Loucy (cell line): ENCODE measurements around the gene KCTD12.

Experiments
- H2AFZ ChIP-seq: fragments of 200-600 bp; sonication (generic); 2 replicates; pipeline ENCODE4 v1.6.0; 2016; ENCODE audit warnings: antibody characterized with exemption, mild to moderate bottlenecking, low read length, moderate library complexity
- H3F3A ChIP-seq: fragments of 200-600 bp; 2 replicates; pipeline ENCODE4 v1.6.0; 2016; ENCODE audit warnings: antibody characterized with exemption, low read depth, mild to moderate bottlenecking
- H3K27me3 ChIP-seq: fragments of 200-600 bp; sonication (generic); 2 replicates; pipeline ENCODE4 v1.6.1; 2014; ENCODE audit warnings: low read length, mild to moderate bottlenecking; ENCODE audit not compliant: insufficient read depth, poor library complexity, severe bottlenecking
- H3K36me3 ChIP-seq: fragments of 200-600 bp; sonication (generic); 2 replicates; pipeline ENCODE4 v1.6.1; 2016; ENCODE audit warnings: low read length; ENCODE audit not compliant: insufficient read depth
- H3K4me1 ChIP-seq: fragments of 200-600 bp; sonication (generic); 2 replicates; pipeline ENCODE4 v1.5.1; 2014; ENCODE audit warnings: low read length, mild to moderate bottlenecking; ENCODE audit not compliant: insufficient read depth, poor library complexity, severe bottlenecking
- H3K4me2 ChIP-seq: fragments of 200-600 bp; sonication (generic); 2 replicates; pipeline ENCODE4 v1.6.0; 2014; ENCODE audit warnings: antibody characterized with exemption, low read length, low read depth, mild to moderate bottlenecking; ENCODE audit not compliant: poor library complexity, severe bottlenecking
- H3K4me3 ChIP-seq: fragments of 200-600 bp; sonication (generic); 2 replicates; pipeline ENCODE4 v1.5.1; 2014; ENCODE audit warnings: low read length, mild to moderate bottlenecking, mixed read lengths; ENCODE audit not compliant: poor library complexity, severe bottlenecking
- H3K79me2 ChIP-seq: fragments of 200-600 bp; sonication (generic); 2 replicates; pipeline ENCODE4 v1.6.1; 2014; ENCODE audit warnings: low read length; ENCODE audit not compliant: insufficient read depth
- H3K9ac ChIP-seq: fragments of 200-600 bp; sonication (generic); 2 replicates; pipeline ENCODE4 v1.6.0; 2014; ENCODE audit warnings: mild to moderate bottlenecking, low read depth, low read length, moderate library complexity; ENCODE audit not compliant: poor library complexity, severe bottlenecking
- H3K9me2 ChIP-seq: fragments of 200-600 bp; sonication (generic); replicated peaks from 2 replicates; pipeline ENCODE4 v1.6.1; 2016; ENCODE audit warnings: low read depth, low read length, mixed read lengths
- H3K9me3 ChIP-seq: fragments of 200-600 bp; sonication (generic); 2 replicates; pipeline ENCODE4 v1.6.1; 2014; ENCODE audit warnings: mild to moderate bottlenecking, antibody characterized with exemption, low read length, low read depth; ENCODE audit not compliant: insufficient read depth
- H4K20me1 ChIP-seq: fragments of 200-600 bp; sonication (generic); 2 replicates; pipeline ENCODE4 v1.6.0; 2014; ENCODE audit warnings: antibody characterized with exemption, low read length, mild to moderate bottlenecking; ENCODE audit not compliant: insufficient read depth, poor library complexity, severe bottlenecking
- EZH2phosphoT487 ChIP-seq: fragments of 200-600 bp; IDR thresholded peaks from 2 replicates; pipeline ENCODE4 v1.6.1; 2018; ENCODE audit warnings: antibody characterized with exemption, mild to moderate bottlenecking, moderate library complexity, borderline replicate concordance
- TF ChIP-seq, protein P1 (sequence below): fragments of 200-600 bp; sonication (generic); conservative IDR thresholded peaks from 2 replicates; pipeline ENCODE4 v1.5.1; 2014; ENCODE audit warnings: mild to moderate bottlenecking, antibody characterized with exemption, low read length

KCTD12 gene

GRCh38 chr13:76889254-76889653 is 3.0 kb upstream of the KCTD12 start:
- H3K4me2 ChIP-seq = no peak overlapping the region
- no peak overlapping the region for H3K9ac ChIP-seq
- no peaks in the 10 kb centered on the region for H3K36me3 ChIP-seq
- no peaks in the 10 kb centered on the region for H3K9me2 ChIP-seq
- no peak for TF ChIP-seq EZH2phosphoT487
- TF ChIP-seq, protein P1, sequence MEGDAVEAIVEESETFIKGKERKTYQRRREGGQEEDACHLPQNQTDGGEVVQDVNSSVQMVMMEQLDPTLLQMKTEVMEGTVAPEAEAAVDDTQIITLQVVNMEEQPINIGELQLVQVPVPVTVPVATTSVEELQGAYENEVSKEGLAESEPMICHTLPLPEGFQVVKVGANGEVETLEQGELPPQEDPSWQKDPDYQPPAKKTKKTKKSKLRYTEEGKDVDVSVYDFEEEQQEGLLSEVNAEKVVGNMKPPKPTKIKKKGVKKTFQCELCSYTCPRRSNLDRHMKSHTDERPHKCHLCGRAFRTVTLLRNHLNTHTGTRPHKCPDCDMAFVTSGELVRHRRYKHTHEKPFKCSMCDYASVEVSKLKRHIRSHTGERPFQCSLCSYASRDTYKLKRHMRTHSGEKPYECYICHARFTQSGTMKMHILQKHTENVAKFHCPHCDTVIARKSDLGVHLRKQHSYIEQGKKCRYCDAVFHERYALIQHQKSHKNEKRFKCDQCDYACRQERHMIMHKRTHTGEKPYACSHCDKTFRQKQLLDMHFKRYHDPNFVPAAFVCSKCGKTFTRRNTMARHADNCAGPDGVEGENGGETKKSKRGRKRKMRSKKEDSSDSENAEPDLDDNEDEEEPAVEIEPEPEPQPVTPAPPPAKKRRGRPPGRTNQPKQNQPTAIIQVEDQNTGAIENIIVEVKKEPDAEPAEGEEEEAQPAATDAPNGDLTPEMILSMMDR = no peak
- H3K4me3 ChIP-seq = no peak overlapping the region
- no peaks in the 10 kb centered on the region for H3K9me3 ChIP-seq
- H3F3A ChIP-seq = peaks cover 8% of the 10 kb centered on the region; the same call in 1 of the 2 replicates
- H3K4me1 ChIP-seq = peaks cover 10% of the 10 kb centered on the region
- peaks cover 22% of the 10 kb centered on the region for H3K27me3 ChIP-seq
- H4K20me1 ChIP-seq = no peaks in the 10 kb centered on the region
- H3K79me2 ChIP-seq = no peaks in the 10 kb centered on the region
- H2AFZ ChIP-seq = no peak overlapping the region

- no peak overlapping the region for H3K4me2 ChIP-seq
- H3K9me3 ChIP-seq = no peaks in the 10 kb centered on the region
- H2AFZ ChIP-seq = no peak overlapping the region
- H3F3A ChIP-seq = peaks cover 8% of the 10 kb centered on the region; the same call in 1 of the 2 replicates
- H3K27me3 ChIP-seq = peaks cover 22% of the 10 kb centered on the region
- H4K20me1 ChIP-seq = no peaks in the 10 kb centered on the region
- H3K9ac ChIP-seq = no peak overlapping the region
- no peaks in the 10 kb centered on the region for H3K79me2 ChIP-seq
- no peak overlapping the region for H3K4me3 ChIP-seq
- TF ChIP-seq, protein P1 = no peak
- no peak for TF ChIP-seq EZH2phosphoT487
- H3K9me2 ChIP-seq = no peaks in the 10 kb centered on the region
- no peaks in the 10 kb centered on the region for H3K36me3 ChIP-seq
- peaks cover 14% of the 10 kb centered on the region for H3K4me1 ChIP-seq
These were observed 2.2 kb upstream of the KCTD12 start for GRCh38 chr13:76888421-76888820.

DNA sequence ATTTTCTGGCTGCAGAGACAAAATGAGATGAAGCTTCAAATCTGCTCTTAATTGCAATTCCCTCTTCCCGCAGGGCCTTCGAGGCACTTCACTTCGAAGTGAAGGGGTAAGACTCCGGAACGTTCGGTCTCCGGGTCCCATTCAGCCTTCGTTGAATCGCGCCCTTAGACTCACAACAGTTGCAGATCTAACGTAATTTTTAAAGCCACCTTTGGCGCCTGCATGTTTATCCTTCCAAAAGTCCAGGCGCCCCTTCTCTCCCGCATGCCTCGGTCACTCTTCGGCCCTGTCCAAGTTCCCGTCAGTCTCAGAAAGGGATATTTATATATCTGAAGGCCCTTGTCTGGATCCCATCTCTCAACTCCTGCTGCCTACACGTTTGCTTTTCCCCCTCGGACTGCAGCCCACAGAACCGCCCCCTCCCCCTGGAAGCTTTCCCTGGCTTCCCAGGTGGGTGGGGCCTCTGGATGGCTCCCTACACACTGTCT is 915 bp upstream of the KCTD12 start:
- no peak for TF ChIP-seq EZH2phosphoT487
- TF ChIP-seq, protein P1 = no peak
- Histone ChIP-seq H2AFZ (no peak overlapping the region; the same call in 1 of the 2 replicates), H3K9ac (peak overlapping the region; percentile 19), H3K79me2 (no peaks in the 10 kb centered on the region), H4K20me1 (no peaks in the 10 kb centered on the region), H3K4me3 (peak overlapping the region; percentile 85), H3K4me1 (peaks cover 17% of the 10 kb centered on the region), H3K9me2 (no peaks in the 10 kb centered on the region), H3K27me3 (peaks cover 21% of the 10 kb centered on the region), H3K36me3 (no peaks in the 10 kb centered on the region), H3K4me2 (peak overlapping the region; percentile 95), H3K9me3 (no peaks in the 10 kb centered on the region), H3F3A (peaks cover 8% of the 10 kb centered on the region; the same call in 1 of the 2 replicates)
